Endothelial cell (in vitro differentiated cells): ENCODE results near the gene ISOC1. TPM values are rescaled to one million over a fixed set of nuclear protein-coding genes. Genes with fewer than 3 reads are reported as not detected.

Experiments used
- DNase-seq: peaks from one replicate; pipeline ENCODE4 v3.0.0; 2021; ENCODE audit warnings: low spot score
- H3K27ac Mint-ChIP-seq: one replicate; pipeline ENCODE4 v1.8.0; 2021; ENCODE audit warnings: mixed read lengths, inconsistent platforms; ENCODE audit not compliant: unreplicated experiment
- H3K27me3 Mint-ChIP-seq: one replicate; pipeline ENCODE4 v1.8.0; 2021; ENCODE audit warnings: mild to moderate bottlenecking, moderate library complexity, mixed read lengths, inconsistent platforms; ENCODE audit not compliant: unreplicated experiment
- H3K36me3 Mint-ChIP-seq: one replicate; pipeline ENCODE4 v1.8.0; 2021; ENCODE audit warnings: mild to moderate bottlenecking, low read depth, mixed read lengths, inconsistent platforms; ENCODE audit not compliant: unreplicated experiment
- H3K4me1 Mint-ChIP-seq: one replicate; pipeline ENCODE4 v1.8.0; 2021; ENCODE audit warnings: mild to moderate bottlenecking, mixed read lengths, inconsistent platforms; ENCODE audit not compliant: unreplicated experiment
- H3K4me3 Mint-ChIP-seq: one replicate; pipeline ENCODE4 v1.8.0; 2021; ENCODE audit warnings: mild to moderate bottlenecking, mixed read lengths, inconsistent platforms; ENCODE audit not compliant: unreplicated experiment
- H3K9me3 Mint-ChIP-seq: one replicate; pipeline ENCODE4 v1.8.0; 2021; ENCODE audit warnings: mixed read lengths, inconsistent platforms; ENCODE audit not compliant: unreplicated experiment
- total RNA-seq: library from RNA; stranded (reverse); fragmentation: NEBNext Ultra II Directional; extraction: Animal tissue kit (Norgen Biotek cat#: 25700); gene quantifications from one replicate; pipeline ENCODE4 v1.2.1, GENCODE V29; 2021; ENCODE audit not compliant: unreplicated experiment
- TF ChIP-seq, protein P1 (sequence below): fragments of 200-600 bp; sonication (generic); IDR thresholded peaks from one replicate; pipeline ENCODE4 v1.5.0; 2021; ENCODE audit warnings: antibody characterized with exemption; ENCODE audit not compliant: unreplicated experiment

Gene ISOC1
- total RNA-seq, 1 donor from 2014 or later, result 32.4 TPM

- no peak overlapping the region for H3K27ac Mint-ChIP-seq
Measured at GRCh38 chr5:129107637-129108036, 13.1 kb downstream of the ISOC1 start.

DNA sequence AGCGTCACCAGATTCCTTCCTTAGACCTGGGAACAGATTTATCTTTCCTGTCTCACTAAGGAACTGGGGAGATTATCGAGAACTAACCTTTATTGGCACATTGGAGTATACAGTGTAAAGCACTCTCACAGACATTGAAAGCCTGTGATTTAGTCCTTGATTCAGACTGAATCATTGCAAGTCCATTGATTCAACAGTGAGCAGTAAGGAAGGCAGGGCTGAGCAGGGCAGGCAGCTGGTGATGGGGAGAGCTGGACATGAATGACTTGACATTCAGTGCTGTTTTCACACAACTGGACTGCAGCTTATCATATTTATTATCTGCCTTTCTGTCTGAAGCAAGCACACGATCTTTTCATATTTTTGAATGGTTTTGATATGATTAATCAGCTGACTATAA is 16.2 kb downstream of the ISOC1 start:
- peaks cover 15% of the 10 kb centered on the region for H3K4me1 Mint-ChIP-seq
- no peaks in the 10 kb centered on the region for H3K9me3 Mint-ChIP-seq
- H3K27me3 Mint-ChIP-seq, result no peaks in the 10 kb centered on the region
- no peak overlapping the region for H3K27ac Mint-ChIP-seq
- no peak overlapping the region for H3K4me3 Mint-ChIP-seq
- H3K36me3 Mint-ChIP-seq, result peaks cover 4% of the 10 kb centered on the region
- DNase-seq, result no peak
- TF ChIP-seq, protein P1, sequence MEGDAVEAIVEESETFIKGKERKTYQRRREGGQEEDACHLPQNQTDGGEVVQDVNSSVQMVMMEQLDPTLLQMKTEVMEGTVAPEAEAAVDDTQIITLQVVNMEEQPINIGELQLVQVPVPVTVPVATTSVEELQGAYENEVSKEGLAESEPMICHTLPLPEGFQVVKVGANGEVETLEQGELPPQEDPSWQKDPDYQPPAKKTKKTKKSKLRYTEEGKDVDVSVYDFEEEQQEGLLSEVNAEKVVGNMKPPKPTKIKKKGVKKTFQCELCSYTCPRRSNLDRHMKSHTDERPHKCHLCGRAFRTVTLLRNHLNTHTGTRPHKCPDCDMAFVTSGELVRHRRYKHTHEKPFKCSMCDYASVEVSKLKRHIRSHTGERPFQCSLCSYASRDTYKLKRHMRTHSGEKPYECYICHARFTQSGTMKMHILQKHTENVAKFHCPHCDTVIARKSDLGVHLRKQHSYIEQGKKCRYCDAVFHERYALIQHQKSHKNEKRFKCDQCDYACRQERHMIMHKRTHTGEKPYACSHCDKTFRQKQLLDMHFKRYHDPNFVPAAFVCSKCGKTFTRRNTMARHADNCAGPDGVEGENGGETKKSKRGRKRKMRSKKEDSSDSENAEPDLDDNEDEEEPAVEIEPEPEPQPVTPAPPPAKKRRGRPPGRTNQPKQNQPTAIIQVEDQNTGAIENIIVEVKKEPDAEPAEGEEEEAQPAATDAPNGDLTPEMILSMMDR, result no peak

More at GRCh38 chr5:129107637-129108036, 13.1 kb downstream of the ISOC1 start:
- TF ChIP-seq, protein P1, result no peak
- Mint-ChIP-seq H3K4me1 (peaks cover 30% of the 10 kb centered on the region), H3K9me3 (no peaks in the 10 kb centered on the region), H3K27me3 (no peaks in the 10 kb centered on the region), H3K4me3 (no peak overlapping the region), H3K36me3 (peaks cover 4% of the 10 kb centered on the region)
- DNase-seq, result no peak

DNA sequence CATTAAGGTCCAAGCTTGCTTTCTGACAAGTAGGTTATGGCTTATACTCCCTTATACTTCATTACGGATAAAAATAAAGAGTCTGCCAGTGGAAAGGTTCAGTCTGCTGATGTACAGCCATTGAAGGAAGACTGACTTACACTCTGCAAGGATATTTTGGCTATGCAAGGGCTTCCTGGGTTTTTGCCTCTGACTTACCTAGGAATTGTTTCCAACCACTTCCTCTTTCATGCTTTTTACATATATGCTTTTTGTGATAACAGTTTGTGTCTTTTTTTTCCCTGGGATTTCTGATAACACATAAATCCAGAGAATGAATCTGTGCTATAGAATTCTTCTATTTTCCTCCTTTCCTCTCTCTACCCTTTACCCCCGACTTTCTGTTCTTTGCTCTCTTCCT is 16.8 kb downstream of the ISOC1 start:
- Mint-ChIP-seq H3K27ac (no peak overlapping the region), H3K4me1 (peaks cover 15% of the 10 kb centered on the region), H3K9me3 (no peaks in the 10 kb centered on the region), H3K27me3 (no peaks in the 10 kb centered on the region), H3K4me3 (peak overlapping the region; percentile 12), H3K36me3 (peaks cover 4% of the 10 kb centered on the region)
- TF ChIP-seq, protein P1, result no peak
- DNase-seq, result no peak

GRCh38 chr5:129112295-129112694 is 17.7 kb downstream of the ISOC1 start:
- H3K27me3 Mint-ChIP-seq, result no peaks in the 10 kb centered on the region
- peaks cover 4% of the 10 kb centered on the region for H3K36me3 Mint-ChIP-seq
- TF ChIP-seq, protein P1, result no peak
- DNase-seq, result no peak
- H3K27ac Mint-ChIP-seq, result no peak overlapping the region
- no peaks in the 10 kb centered on the region for H3K9me3 Mint-ChIP-seq
- H3K4me3 Mint-ChIP-seq, result no peak overlapping the region
- peaks cover 15% of the 10 kb centered on the region for H3K4me1 Mint-ChIP-seq

- peaks cover 4% of the 10 kb centered on the region for H3K36me3 Mint-ChIP-seq
- no peaks in the 10 kb centered on the region for H3K27me3 Mint-ChIP-seq
- H3K27ac Mint-ChIP-seq, result no peak overlapping the region
- TF ChIP-seq, protein P1, result no peak
- no peak overlapping the region for H3K4me3 Mint-ChIP-seq
- DNase-seq, result no peak
- no peaks in the 10 kb centered on the region for H3K9me3 Mint-ChIP-seq
- peaks cover 18% of the 10 kb centered on the region for H3K4me1 Mint-ChIP-seq
Measured at GRCh38 chr5:129113867-129114266, 19.3 kb downstream of the ISOC1 start.
